Panc1 (cell line): ENCODE measurements around the gene LGR5. TPM values are rescaled to one million over a fixed set of nuclear protein-coding genes. Genes with fewer than 3 reads are reported as not detected.

Experiments
- ATAC-seq: fragments of 200-7000 bp; cut with Tn5 transposase; 2 replicates; pipeline ENCODE4 v1.9.1; 2020; ENCODE audit warnings: mild to moderate bottlenecking, moderate library complexity
- BruUV-seq: library from RNA; stranded (reverse); fragments of 400-500 nt; replicated peaks from 2 replicates; lab custom pipeline; 2021; lab: Mats Ljungman, UMichigan
- CTCF ChIA-PET: fragments of 300-600 bp; sonication (Branson Sonifier 250); formaldehyde crosslinking; loops from one replicate; lab custom pipeline; 2022; ENCODE audit warnings: antibody characterized with exemption; lab: Charles Lee
- POLR2A ChIA-PET: fragments of 300-600 bp; sonication (Branson Sonifier 250); formaldehyde crosslinking; loops from one replicate; lab custom pipeline; 2022; ENCODE audit warnings: antibody characterized with exemption; lab: Charles Lee
- DNase-seq: peaks from one replicate; pipeline ENCODE4 v3.0.0-alpha.2; 2010; ENCODE audit warnings: low read depth, low spot score
- H3K27ac ChIP-seq: 2 replicates; pipeline ENCODE4 v1.5.1; 2011; ENCODE audit warnings: mild to moderate bottlenecking, low read length, inconsistent platforms
- H3K27me3 ChIP-seq: fragments of 200-500 bp; sonication (Bioruptor generic); 2 replicates; pipeline ENCODE4 v1.6.0; 2014; ENCODE audit warnings: low read length, inconsistent platforms; ENCODE audit not compliant: control insufficient read depth, insufficient read depth
- H3K36me3 ChIP-seq: fragments of 200-500 bp; sonication (Bioruptor generic); 2 replicates; pipeline ENCODE4 v1.5.1; 2014; ENCODE audit warnings: inconsistent platforms, mild to moderate bottlenecking, low read length, moderate library complexity; ENCODE audit not compliant: control insufficient read depth, insufficient read depth
- H3K4me1 ChIP-seq: 2 replicates; pipeline ENCODE4 v1.5.1; 2011; ENCODE audit warnings: inconsistent platforms, mild to moderate bottlenecking, low read length, moderate library complexity; ENCODE audit not compliant: control insufficient read depth, insufficient read depth
- H3K4me3 ChIP-seq, 2 experiments: 2 replicates each; pipeline ENCODE4 v1.5.1; 2011 to 2012; ENCODE audit warnings: low read depth in 2 of 2, low read length in 2 of 2, mild to moderate bottlenecking in 2 of 2, inconsistent platforms in 1 of 2, moderate library complexity in 1 of 2
- H3K9me3 ChIP-seq: fragments of 200-500 bp; sonication (Bioruptor generic); 2 replicates; pipeline ENCODE4 v1.5.1; 2014; ENCODE audit warnings: low read depth, mild to moderate bottlenecking, inconsistent platforms, low read length, moderate library complexity; ENCODE audit not compliant: control insufficient read depth, insufficient read depth
- CTCF ChIP-seq: fragments of 450-650 bp; IDR thresholded peaks from 2 replicates; pipeline ENCODE4 v1.5.1; 2017; ENCODE audit warnings: mild to moderate bottlenecking
- POLR2AphosphoS5 ChIP-seq: IDR thresholded peaks from 2 replicates; pipeline ENCODE4 v1.6.1; 2012; ENCODE audit warnings: mild to moderate bottlenecking, low read depth, low read length, moderate library complexity
- REST ChIP-seq, 2 experiments: IDR thresholded peaks; 2 replicates each; pipeline ENCODE4 v1.6.1; 2011 to 2012; ENCODE audit warnings: low read depth in 2 of 2, control low read depth in 1 of 2, low read length in 1 of 2, mild to moderate bottlenecking in 1 of 2, moderate library complexity in 1 of 2; ENCODE audit not compliant: insufficient read depth in 1 of 2
- SIN3A ChIP-seq: IDR thresholded peaks from 2 replicates; pipeline ENCODE4 v1.6.1; 2012; ENCODE audit warnings: low read depth, mild to moderate bottlenecking, low read length, moderate library complexity, borderline replicate concordance; ENCODE audit not compliant: insufficient read depth
- TCF7L2 ChIP-seq: IDR thresholded peaks from 2 replicates; pipeline ENCODE4 v1.6.1; 2011; ENCODE audit warnings: mild to moderate bottlenecking, low read depth, low read length, inconsistent platforms
- in situ Hi-C: cut with HindIII; loops from 2 replicates; pipeline ENCODE4 v1.10.0; 2016; ENCODE audit warnings: low sequenced_read_pairs, low pct_unique_long_range_greater_than_20kb
- intact Hi-C: fragments of 100-400 bp; cut with micrococcal nuclease; formaldehyde crosslinking; loops from one replicate; pipeline ENCODE4 v1.10.0; 2022; ENCODE audit not compliant: unreplicated experiment
- total RNA-seq: library from RNA; stranded (reverse); gene quantifications from one replicate; pipeline ENCODE4 v1.2.1, GENCODE V29; 2021; ENCODE audit not compliant: unreplicated experiment

LGR5 gene
- total RNA-seq, 1 experiment from 2014 or later: 1.9 TPM

- Histone ChIP-seq H3K27me3 (no peaks in the 10 kb centered on the region), H3K9me3 (no peaks in the 10 kb centered on the region), H3K36me3 (no peaks in the 10 kb centered on the region), H3K4me1 (no peaks in the 10 kb centered on the region), H3K4me3 (no peak overlapping the region), H3K27ac (no peak overlapping the region)
- in situ Hi-C loops: no loop called here
- ATAC-seq (no peak), DNase-seq (no peak)
- TF ChIP-seq SIN3A (no peak), REST (IDR thresholded peaks at IDR 0.05; ENCODE audit: insufficient read depth in 1 of 2, low read depth in 2 of 2, low read length in 1 of 2) (no peak), TCF7L2 (no peak), POLR2AphosphoS5 (no peak), CTCF (no peak)
- ChIA-PET CTCF (no interaction called here), POLR2A (no interaction called here)
- no TSS peak for BruUV-seq
- intact Hi-C loops: no loop called here
Observed at GRCh38 chr12:71578694-71579258, 139.2 kb downstream of the LGR5 start.

GRCh38 chr12:71581206-71581605 is 141.6 kb downstream of the LGR5 start:
- CTCF ChIA-PET: no interaction called here
- ATAC-seq: no peak
- TF ChIP-seq REST (IDR thresholded peaks at IDR 0.05; ENCODE audit: insufficient read depth in 1 of 2, low read depth in 2 of 2, low read length in 1 of 2) (no peak), POLR2AphosphoS5 (no peak), CTCF (no peak), TCF7L2 (no peak), SIN3A (no peak)
- in situ Hi-C loops (no loop called here), intact Hi-C loops (no loop called here)
- no TSS peak for BruUV-seq
- no peak for DNase-seq
- Histone ChIP-seq H3K4me1 (no peaks in the 10 kb centered on the region), H3K4me3 (no peak overlapping the region), H3K9me3 (no peaks in the 10 kb centered on the region), H3K27me3 (no peaks in the 10 kb centered on the region), H3K36me3 (no peaks in the 10 kb centered on the region), H3K27ac (no peak overlapping the region)
- POLR2A ChIA-PET: no interaction called here
